ENCODE data around the gene CHSY1.

DNA sequence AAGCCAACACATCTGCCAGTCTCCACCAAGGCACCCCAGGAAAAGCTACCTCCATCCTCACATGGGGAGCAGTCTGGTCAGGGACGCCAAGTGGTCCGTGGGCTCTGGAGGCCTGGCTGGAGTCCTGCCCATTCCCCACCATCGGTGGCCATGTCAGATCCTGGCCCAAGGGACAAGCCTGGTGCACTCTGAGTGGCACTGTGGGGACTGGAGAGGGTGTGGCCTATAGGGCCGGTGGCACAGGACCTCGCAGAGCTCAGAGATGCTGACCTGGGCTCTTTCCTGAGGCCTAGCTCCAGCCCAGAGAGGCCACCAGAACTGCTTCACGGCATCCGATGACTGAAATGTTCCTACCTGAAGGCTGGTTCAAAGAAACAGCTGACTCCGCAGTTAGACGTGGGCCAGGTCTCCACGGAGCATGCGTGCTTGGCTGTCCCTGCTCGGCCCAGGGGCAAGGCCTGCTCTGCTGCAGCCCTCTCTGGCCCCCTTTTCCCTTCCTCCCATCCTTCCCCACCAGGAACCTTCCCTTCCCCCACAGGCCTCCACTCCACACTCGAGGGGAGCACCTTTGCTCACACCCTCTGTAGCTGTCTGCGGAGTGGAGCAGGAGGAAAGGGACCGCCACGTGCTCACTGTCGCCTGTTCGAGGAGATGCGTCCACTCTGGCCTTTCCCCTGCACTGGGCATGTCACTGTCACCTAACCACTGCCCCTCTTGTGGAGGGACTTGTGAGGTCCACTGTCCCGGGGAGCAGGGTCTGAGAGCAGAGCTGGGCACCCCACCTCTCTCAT, 119.3 kb downstream of the CHSY1 start:
- TF ChIP-seq POLR2A (IDR thresholded peaks at IDR 0.05) = no peak
- TF ChIP-seq, protein P1, sequence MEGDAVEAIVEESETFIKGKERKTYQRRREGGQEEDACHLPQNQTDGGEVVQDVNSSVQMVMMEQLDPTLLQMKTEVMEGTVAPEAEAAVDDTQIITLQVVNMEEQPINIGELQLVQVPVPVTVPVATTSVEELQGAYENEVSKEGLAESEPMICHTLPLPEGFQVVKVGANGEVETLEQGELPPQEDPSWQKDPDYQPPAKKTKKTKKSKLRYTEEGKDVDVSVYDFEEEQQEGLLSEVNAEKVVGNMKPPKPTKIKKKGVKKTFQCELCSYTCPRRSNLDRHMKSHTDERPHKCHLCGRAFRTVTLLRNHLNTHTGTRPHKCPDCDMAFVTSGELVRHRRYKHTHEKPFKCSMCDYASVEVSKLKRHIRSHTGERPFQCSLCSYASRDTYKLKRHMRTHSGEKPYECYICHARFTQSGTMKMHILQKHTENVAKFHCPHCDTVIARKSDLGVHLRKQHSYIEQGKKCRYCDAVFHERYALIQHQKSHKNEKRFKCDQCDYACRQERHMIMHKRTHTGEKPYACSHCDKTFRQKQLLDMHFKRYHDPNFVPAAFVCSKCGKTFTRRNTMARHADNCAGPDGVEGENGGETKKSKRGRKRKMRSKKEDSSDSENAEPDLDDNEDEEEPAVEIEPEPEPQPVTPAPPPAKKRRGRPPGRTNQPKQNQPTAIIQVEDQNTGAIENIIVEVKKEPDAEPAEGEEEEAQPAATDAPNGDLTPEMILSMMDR (IDR thresholded peaks at IDR 0.05) = no peak
